GM19351 (cell line): ENCODE data around the gene ZCCHC7.
A peak's percentile ranks its signal among the peaks of the same experiment; 100 is the strongest.
"Not testable (repeated sequence)": the region's sequence is repeated elsewhere in the genome, so short reads cannot be mapped to it uniquely, and the experiment has no call there.

Source experiments
- ATAC-seq: cut with Tn5 transposase; IDR thresholded peaks from one replicate; pipeline ENCODE4 v1.9.1; 2021; ENCODE audit warnings: mild to moderate bottlenecking, moderate library complexity; ENCODE audit not compliant: unreplicated experiment

Gene ZCCHC7

DNA sequence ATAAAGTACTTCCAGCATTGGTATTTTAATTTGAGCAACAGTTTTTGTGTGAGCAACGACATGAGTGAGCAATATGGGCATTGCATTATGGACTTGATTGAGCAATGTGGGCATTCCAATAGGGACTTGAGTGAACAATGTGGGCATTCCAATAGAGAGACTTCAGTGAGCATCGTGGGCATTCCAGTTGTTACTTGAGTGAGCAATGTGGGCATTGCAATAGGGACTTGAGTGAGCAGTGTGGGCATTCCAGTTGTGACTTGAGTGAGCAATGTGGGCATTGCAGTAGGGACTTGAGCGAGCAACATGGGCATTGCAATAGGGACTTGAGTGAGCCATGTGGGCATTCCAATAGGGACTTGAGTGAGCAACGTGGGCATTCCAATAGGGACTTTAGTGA lies 52.2 kb downstream of the ZCCHC7 start:
- ATAC-seq = no peak

GRCh38 chr9:37174247-37174646 lies 53.9 kb downstream of the ZCCHC7 start:
- ATAC-seq = no peak

GRCh38 chr9:37178742-37179141 lies 58.4 kb downstream of the ZCCHC7 start:
- no peak for ATAC-seq

GRCh38 chr9:37179576-37179975 lies 59.2 kb downstream of the ZCCHC7 start:
- ATAC-seq = no peak

DNA sequence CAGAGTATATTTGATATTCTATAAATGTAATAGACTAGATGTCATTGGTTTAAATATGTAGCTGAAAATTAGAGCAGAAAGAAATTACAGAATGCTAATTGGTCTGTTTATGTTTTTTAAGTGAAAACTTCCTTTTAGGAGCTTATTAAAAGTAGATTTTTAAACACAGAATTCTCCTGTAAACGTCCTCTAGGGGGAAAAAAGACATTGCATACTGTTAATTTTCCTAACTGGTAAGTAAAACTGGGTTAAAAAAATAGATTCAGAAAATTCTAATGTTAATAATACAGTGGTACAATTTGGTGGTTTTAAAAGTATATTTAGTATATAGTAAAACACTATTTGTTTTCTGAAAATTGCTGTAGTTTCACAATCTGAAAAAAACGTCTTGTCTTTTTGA lies 59.8 kb downstream of the ZCCHC7 start:
- no peak for ATAC-seq

DNA sequence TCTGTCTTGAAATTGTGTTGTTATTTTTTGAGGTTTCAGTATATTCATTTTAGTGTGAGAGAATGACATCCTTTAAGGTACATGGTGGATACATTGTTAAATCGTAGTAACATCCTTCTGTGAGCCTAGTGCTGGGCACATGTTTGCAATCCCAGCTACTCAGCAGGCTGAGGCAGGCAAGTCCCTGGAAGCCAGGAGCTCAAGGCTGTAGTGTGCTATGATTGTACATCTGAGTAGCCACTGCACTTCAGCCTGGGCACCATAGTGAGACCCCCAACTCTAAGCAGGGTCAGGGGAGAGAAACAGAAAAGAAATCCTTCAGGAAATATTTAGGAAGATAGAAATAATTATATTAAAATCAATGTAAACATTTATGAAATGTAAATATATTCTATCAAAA lies 62.3 kb downstream of the ZCCHC7 start:
- no peak for ATAC-seq

GRCh38 chr9:37184905-37185867 lies 64.8 kb downstream of the ZCCHC7 start:
- no peak for ATAC-seq

DNA sequence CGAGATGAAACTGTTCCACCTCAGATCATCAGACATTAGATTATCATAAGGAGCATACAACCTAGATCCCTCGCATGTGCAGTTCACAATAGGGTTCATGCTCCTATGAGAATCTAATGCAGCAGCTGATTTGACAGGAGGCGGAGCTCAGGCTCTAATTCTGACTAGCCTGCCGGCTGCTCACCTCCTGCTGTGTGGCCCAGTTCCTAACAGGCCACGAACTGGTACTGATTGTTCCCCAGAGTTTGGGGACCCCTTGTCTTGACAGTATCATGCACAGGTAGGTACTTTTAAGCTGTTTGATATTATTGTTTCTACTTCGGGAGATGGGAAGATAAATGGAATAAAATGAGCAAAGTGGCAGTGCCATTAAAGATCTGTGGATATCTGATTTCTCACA lies 66.9 kb downstream of the ZCCHC7 start:
- peak; percentile 71 for ATAC-seq

GRCh38 chr9:37187713-37188439 lies 67.5 kb downstream of the ZCCHC7 start:
- ATAC-seq = peak; percentile 85

DNA sequence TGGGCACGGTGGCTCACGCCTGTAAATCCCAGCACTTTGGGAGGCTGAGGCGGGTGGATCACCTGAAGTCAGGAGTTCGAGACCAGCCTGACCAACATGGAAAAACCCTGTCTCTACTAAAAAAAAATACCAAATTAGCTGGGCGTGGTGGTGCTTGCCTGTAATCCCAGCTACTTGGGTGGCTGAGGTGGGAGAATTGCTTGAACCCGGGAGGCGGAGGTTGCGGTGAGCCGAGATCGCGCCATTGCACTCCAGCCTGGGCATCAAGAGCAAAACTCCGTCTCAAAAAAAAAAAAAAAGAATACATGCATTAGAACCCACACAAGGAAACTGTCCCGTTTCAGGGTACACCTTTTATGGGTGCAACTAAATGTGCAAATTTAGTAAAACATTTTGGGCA lies 70.4 kb downstream of the ZCCHC7 start:
- ATAC-seq = not testable (repeated sequence)

DNA sequence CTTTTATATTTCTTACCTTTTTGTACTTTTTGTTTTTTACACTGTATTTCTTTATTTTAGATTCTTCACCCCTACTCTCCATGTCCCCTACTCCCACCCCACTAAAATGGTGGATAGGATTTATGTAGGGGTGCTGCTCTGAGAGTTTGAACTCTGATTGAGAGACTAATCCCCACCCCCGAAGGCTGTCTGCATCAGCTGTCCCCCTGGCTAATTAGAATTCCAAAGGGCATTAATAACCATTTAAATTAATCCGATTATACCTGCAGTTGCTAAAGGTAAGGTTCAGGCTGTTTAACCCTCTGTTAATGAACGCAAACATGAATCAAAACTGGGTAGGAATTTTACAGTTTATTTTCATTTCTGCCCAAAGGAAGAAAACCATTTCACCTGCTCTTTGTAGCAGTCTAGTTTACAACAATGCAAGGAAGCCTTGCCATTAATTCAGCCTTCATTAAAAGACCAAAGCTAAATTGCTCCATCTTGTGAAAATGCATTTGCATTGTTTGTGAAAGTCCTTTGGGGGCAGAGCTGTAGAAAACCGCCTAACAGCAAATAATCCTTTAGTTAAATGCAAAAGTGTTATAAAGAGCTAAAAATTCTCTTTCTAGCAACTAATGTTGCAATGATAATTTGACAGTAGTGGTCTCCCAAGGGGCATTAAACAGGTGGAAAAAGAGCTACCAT lies 71.2 kb downstream of the ZCCHC7 start:
- ATAC-seq = no peak

DNA sequence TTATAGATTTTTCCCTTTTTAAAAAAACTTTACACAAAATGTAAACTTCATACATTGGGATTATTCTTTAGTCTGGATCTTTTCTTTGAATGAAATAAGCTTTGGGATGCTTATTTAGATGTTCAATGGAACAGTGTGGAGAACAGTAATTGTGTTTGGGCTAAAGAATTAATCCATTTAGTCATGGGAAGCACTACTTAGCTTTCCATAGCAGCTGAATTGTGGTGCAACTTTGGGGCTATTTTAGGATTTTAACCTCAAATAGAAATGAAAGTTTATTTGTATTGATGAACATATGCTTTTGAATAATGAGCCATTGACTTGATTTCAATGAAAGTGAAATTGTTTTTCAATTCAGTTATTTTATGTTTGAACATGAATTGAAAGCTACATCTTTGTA lies 72.4 kb downstream of the ZCCHC7 start:
- ATAC-seq = no peak

DNA sequence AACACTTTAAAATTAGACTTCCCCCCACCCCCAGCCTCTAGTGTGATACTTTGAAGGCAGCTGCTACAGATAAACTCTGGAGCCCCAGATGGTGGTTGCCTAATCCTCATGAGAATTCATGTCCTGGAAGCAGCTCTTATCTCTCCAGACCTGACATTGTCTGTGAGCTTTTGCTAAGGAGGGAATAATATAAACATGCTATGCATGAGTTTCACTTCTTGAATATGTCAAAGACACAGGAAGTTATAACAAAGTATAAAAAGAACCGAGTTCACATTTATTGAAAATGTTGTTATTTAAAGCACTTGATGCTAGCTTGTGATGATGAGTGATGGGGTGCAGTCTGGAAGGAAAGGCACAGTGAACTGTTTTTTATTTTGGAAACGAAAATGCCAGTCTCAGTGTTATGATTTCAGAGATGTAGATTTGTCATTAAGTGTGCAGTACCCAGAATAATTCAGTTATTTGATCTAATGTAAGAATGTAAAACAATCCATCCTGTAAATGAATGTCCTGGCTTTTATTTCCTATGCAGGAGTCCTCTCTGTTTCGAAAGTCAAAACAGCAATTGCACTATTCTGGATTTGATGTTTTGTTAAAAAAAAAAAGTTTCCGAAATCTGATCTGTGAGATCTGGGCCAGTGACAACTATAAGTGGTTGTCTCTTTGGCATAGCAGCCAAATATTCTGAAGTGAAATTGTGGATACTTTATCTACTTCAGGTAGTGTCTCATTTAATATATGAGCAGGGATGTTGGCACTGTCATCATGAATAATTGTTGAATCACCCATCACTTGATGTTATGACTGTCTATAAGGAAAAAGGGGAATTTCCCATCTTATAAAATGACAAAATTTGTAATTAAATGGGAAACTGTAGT lies 77.0 kb downstream of the ZCCHC7 start:
- peak; percentile 51 for ATAC-seq

DNA sequence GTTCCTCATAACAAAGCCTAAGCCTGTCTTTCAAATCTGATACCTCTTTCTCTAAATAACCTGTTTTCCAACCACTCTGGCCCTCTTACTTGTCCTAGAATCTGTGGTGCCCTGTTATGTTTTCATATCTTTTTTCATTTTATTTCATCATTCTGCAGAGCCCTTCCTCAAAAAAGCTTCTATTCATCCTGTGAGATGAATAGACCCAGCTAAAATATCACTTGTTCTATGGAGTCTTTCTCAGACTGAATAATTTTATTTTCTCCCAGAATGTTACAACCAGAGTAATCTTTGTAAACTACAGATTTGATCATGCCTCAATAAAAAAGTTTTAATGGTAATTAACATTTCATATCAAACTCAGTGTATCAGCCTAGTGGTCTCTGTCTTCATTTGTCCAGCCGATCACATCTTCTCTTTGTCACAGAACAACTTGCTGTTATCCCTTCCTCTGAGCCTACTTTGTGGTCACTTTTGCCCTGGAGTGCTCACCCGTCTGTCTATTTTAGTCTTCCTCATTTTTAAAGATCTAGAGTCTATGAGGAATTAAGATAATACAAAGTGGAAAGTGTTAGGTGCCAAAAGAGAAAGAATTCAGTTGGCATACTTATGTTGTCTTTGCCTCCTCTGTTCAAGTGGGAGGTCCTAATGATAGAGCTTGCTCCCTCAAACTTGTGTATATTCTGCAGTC lies 77.8 kb downstream of the ZCCHC7 start:
- ATAC-seq = no peak

DNA sequence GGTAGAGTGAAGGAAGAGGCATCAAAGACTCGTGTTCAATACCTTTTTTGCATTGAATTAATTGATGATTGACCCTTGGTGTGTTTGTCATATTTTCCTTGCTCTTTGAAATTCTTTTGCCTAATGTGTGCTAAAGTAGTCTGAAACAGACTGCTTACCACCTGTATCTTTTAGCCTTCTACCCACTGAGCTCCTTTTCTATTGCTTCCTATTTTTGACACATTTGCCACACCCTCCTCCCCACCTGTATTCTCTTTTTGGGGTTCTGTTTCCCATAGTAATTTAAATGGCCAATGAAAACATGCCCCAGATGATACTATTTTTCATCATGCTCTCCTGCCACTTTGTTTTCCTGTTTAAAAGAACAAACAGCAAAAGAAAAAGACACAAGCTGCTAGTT lies 78.5 kb downstream of the ZCCHC7 start:
- no peak for ATAC-seq

DNA sequence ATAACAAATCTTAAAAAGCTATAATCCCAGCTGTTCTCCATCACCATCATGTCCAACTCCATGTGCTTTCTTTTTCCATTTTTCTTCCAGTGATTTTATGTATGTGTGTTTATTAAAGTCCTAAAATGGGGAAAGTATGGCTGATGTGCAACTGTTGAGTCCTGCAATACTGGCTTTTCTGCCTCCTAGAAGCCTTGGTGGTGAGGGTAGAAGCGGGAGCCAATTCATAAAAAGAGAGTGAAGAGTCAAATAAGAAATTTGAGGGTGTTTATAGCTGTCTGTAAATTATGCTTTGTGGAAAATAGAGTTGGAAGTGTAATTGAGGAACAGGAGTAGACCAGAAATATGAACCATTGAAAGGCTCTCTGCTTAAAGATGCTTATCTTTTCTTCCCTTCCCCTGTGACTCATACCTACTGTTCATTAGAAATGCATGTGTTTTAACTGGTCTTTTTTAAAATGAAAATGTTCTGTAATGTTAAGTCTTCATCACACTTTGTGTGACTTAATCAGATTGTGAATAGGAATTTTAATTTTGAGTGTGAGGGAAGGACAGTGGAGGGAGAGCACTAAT lies 80.1 kb downstream of the ZCCHC7 start:
- no peak for ATAC-seq

- no peak for ATAC-seq
Observed at GRCh38 chr9:37201581-37201980, 81.2 kb downstream of the ZCCHC7 start.

GRCh38 chr9:37202091-37202490 lies 81.7 kb downstream of the ZCCHC7 start:
- ATAC-seq = no peak

DNA sequence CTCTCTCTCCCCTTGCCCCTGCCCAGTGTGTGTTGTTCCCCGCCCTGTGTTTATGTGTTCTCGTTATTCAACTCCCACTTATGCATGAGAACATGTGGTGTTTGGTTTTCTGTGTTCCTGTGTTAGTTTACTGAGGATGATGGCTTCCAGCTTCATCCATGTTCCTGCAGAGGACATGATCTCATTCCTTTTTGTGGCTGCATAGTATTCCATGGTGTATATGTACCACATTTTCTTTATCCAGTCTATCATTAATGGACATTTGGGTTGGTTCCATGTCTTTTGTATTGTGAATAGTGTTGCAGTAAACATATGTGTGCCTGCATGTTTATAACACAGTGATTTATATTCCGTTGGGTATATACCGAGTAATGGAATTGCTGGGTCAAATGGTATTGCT lies 83.1 kb downstream of the ZCCHC7 start:
- ATAC-seq = not testable (repeated sequence)
